GM23338 (cell line): Measurements from ENCODE around the gene GRIFIN. TPM values are rescaled to one million over a fixed set of nuclear protein-coding genes. Genes with fewer than 3 reads are reported as not detected.

ENCODE experiments used
- ATAC-seq: fragments of 200-7000 bp; cut with Tn5 transposase; 3 replicates; pipeline ENCODE4 v1.9.1; 2020
- DNase-seq: peaks from one replicate; pipeline ENCODE4 v3.0.0-alpha.2; 2015; ENCODE audit warnings: low spot score
- H2AFZ ChIP-seq: fragments of 200-600 bp; sonication (generic); 2 replicates; pipeline ENCODE4 v1.8.0; 2016; ENCODE audit warnings: antibody characterized with exemption, mild to moderate bottlenecking, moderate library complexity
- H3F3A ChIP-seq: fragments of 200-600 bp; sonication (generic); replicated peaks from 2 replicates; pipeline ENCODE4 v1.8.0; 2017; ENCODE audit warnings: antibody characterized with exemption, mixed run types, low read depth
- H3K27ac ChIP-seq: fragments of 200-600 bp; sonication (generic); 2 replicates; pipeline ENCODE4 v1.6.1; 2016; ENCODE audit warnings: low read depth
- H3K27me3 ChIP-seq: fragments of 200-600 bp; sonication (generic); 2 replicates; pipeline ENCODE4 v1.8.0; 2016; ENCODE audit warnings: mild to moderate bottlenecking, mixed run types, moderate library complexity; ENCODE audit not compliant: insufficient read depth
- H3K36me3 ChIP-seq: fragments of 200-600 bp; sonication (generic); 2 replicates; pipeline ENCODE4 v1.8.0; 2016; ENCODE audit warnings: mild to moderate bottlenecking; ENCODE audit not compliant: insufficient read depth
- H3K4me1 ChIP-seq: fragments of 200-600 bp; sonication (generic); 2 replicates; pipeline ENCODE4 v1.8.0; 2016; ENCODE audit warnings: mild to moderate bottlenecking, moderate library complexity; ENCODE audit not compliant: insufficient read depth
- H3K4me2 ChIP-seq: fragments of 200-600 bp; sonication (generic); 2 replicates; pipeline ENCODE4 v1.7.1; 2017; ENCODE audit warnings: mixed run types
- H3K4me3 ChIP-seq: fragments of 200-600 bp; sonication (generic); 2 replicates; pipeline ENCODE4 v1.6.1; 2016; ENCODE audit warnings: mixed run types
- H3K79me2 ChIP-seq: fragments of 200-600 bp; sonication (generic); replicated peaks from 2 replicates; pipeline ENCODE4 v1.8.0; 2017; ENCODE audit warnings: mild to moderate bottlenecking; ENCODE audit not compliant: insufficient read depth
- H3K9me2 ChIP-seq: fragments of 200-600 bp; sonication (generic); 2 replicates; pipeline ENCODE4 v1.8.0; 2017; ENCODE audit not compliant: insufficient read depth
- H4K20me1 ChIP-seq: fragments of 200-600 bp; sonication (generic); replicated peaks from 2 replicates; pipeline ENCODE4 v1.8.0; 2017; ENCODE audit warnings: mild to moderate bottlenecking; ENCODE audit not compliant: insufficient read depth
- H3K27ac Mint-ChIP-seq: 2 replicates; pipeline ENCODE4 v1.8.0; 2020; ENCODE audit warnings: inconsistent platforms, mild to moderate bottlenecking, moderate library complexity, mixed read lengths
- H3K27me3 Mint-ChIP-seq: 3 replicates; pipeline ENCODE4 v1.8.0; 2022; ENCODE audit warnings: low read depth, mild to moderate bottlenecking, moderate library complexity, mixed read lengths, inconsistent platforms; ENCODE audit not compliant: insufficient read depth, poor library complexity
- H3K36me3 Mint-ChIP-seq: 3 replicates; pipeline ENCODE4 v1.8.0; 2021; ENCODE audit warnings: low read depth, mild to moderate bottlenecking, inconsistent platforms, moderate library complexity, mixed read lengths
- H3K4me1 Mint-ChIP-seq: 3 replicates; pipeline ENCODE4 v1.8.0; 2020; ENCODE audit warnings: mild to moderate bottlenecking, inconsistent platforms, mixed read lengths
- H3K4me3 Mint-ChIP-seq: 3 replicates; pipeline ENCODE4 v1.8.0; 2021; ENCODE audit warnings: moderate library complexity, mild to moderate bottlenecking, inconsistent platforms, mixed read lengths
- H3K9me3 Mint-ChIP-seq: 3 replicates; pipeline ENCODE4 v1.8.0; 2020; ENCODE audit warnings: moderate library complexity, mild to moderate bottlenecking, inconsistent platforms, mixed read lengths
- CTCF ChIP-seq, 2 experiments: fragments of 200-600 bp in 1 of 2; sonication (generic) in 1 of 2; conservative IDR thresholded peaks; 2 replicates each; pipeline versions ENCODE4 v1.5.1 to v1.6.1; 2016 to 2017; ENCODE audit warnings: antibody characterized with exemption in 2 of 2, low read depth in 2 of 2, mild to moderate bottlenecking in 2 of 2, moderate library complexity in 1 of 2
- EZH2 ChIP-seq: fragments of 200-600 bp; sonication (generic); IDR thresholded peaks from one replicate; pipeline ENCODE4 v1.8.0; 2017; ENCODE audit warnings: antibody characterized with exemption, mild to moderate bottlenecking, low read depth; ENCODE audit not compliant: unreplicated experiment
- EZH2phosphoT487 ChIP-seq: fragments of 200-600 bp; sonication (generic); IDR thresholded peaks from one replicate; pipeline ENCODE4 v1.8.1; 2018; ENCODE audit warnings: antibody characterized with exemption; ENCODE audit not compliant: unreplicated experiment
- STAT1 ChIP-seq: IDR thresholded peaks from one replicate; pipeline ENCODE4 v1.6.1; 2016; ENCODE audit warnings: antibody characterized with exemption; ENCODE audit not compliant: unreplicated experiment
- ZNF114 ChIP-seq: fragments of 250-450 bp; sonication (Bioruptor Pico); IDR thresholded peaks from 2 replicates; pipeline ENCODE4 v1.5.0; 2020; ENCODE audit warnings: mild to moderate bottlenecking, moderate library complexity
- ZNF331 ChIP-seq: fragments of 250-450 bp; sonication (Bioruptor Pico); IDR thresholded peaks from 2 replicates; pipeline ENCODE4 v1.5.0; 2020; ENCODE audit warnings: low read depth, mild to moderate bottlenecking, moderate library complexity
- ZNF462 ChIP-seq: fragments of 250-450 bp; sonication (Bioruptor Pico); IDR thresholded peaks from 2 replicates; pipeline ENCODE4 v1.5.0; 2020; ENCODE audit warnings: mild to moderate bottlenecking, moderate library complexity
- polyA plus RNA-seq: library from polyadenylated mRNA; unstranded; fragments of >200 nt; fragmentation: Nextera tagmentation; extraction: Ambion mirVana; gene quantifications from 2 replicates; pipeline ENCODE4 v1.2.1, GENCODE V29; 2016
- total RNA-seq: library from RNA; depleted of rRNA; stranded (reverse); fragments of >200 nt; shearing (Covaris generic); gene quantifications from 2 replicates; pipeline ENCODE4 v1.2.3, GENCODE V29; 2014

The GRIFIN gene
- total and polyA plus RNA-seq, 2 experiments from 2014 or later = not detected

- DNase-seq (no peak), ATAC-seq (no peak)
- H3K79me2 ChIP-seq = no peaks in the 10 kb centered on the region
- H3K27me3 ChIP-seq = no peaks in the 10 kb centered on the region
- H3K36me3 Mint-ChIP-seq = peaks cover 5% of the 10 kb centered on the region; the same call in 1 of the 3 replicates
- no peak overlapping the region for H3K4me2 ChIP-seq
- H3K4me1 Mint-ChIP-seq = no peaks in the 10 kb centered on the region; the same call in 2 of the 3 replicates
- TF ChIP-seq ZNF114 (CRISPR knock-in tag) (no peak), ZNF331 (no peak), ZNF462 (no peak), CTCF (conservative IDR thresholded peaks at IDR 0.05; ENCODE audit: low read depth in 2 of 2) (0 out of 4 replicates have a peak, but pooled peaks of 1 of the 2 experiments have one; percentile 12), EZH2 (no peak), EZH2phosphoT487 (no peak), STAT1 (no peak)
- H3K4me1 ChIP-seq = no peaks in the 10 kb centered on the region
- H3F3A ChIP-seq = no peaks in the 10 kb centered on the region
- peak overlapping the region; percentile 37; the same call in 1 of the 2 replicates for H3K27ac ChIP-seq
- no peak overlapping the region for H2AFZ ChIP-seq
- H3K27ac Mint-ChIP-seq = no peak overlapping the region
- H3K9me3 Mint-ChIP-seq = no peaks in the 10 kb centered on the region
- no peaks in the 10 kb centered on the region for H3K36me3 ChIP-seq
- H3K4me3 ChIP-seq = no peak overlapping the region
- no peaks in the 10 kb centered on the region; the same call in 1 of the 2 replicates for H4K20me1 ChIP-seq
- no peak overlapping the region for H3K4me3 Mint-ChIP-seq
- no peaks in the 10 kb centered on the region for H3K9me2 ChIP-seq
- H3K27me3 Mint-ChIP-seq = peaks cover 6% of the 10 kb centered on the region
Observed at GRCh38 chr7:2445047-2445446, 31.2 kb downstream of the GRIFIN start.
